Measurements from ENCODE around the gene PUM1.
A peak's percentile ranks its signal among the peaks of the same experiment; 100 is the strongest.

Gene PUM1

DNA sequence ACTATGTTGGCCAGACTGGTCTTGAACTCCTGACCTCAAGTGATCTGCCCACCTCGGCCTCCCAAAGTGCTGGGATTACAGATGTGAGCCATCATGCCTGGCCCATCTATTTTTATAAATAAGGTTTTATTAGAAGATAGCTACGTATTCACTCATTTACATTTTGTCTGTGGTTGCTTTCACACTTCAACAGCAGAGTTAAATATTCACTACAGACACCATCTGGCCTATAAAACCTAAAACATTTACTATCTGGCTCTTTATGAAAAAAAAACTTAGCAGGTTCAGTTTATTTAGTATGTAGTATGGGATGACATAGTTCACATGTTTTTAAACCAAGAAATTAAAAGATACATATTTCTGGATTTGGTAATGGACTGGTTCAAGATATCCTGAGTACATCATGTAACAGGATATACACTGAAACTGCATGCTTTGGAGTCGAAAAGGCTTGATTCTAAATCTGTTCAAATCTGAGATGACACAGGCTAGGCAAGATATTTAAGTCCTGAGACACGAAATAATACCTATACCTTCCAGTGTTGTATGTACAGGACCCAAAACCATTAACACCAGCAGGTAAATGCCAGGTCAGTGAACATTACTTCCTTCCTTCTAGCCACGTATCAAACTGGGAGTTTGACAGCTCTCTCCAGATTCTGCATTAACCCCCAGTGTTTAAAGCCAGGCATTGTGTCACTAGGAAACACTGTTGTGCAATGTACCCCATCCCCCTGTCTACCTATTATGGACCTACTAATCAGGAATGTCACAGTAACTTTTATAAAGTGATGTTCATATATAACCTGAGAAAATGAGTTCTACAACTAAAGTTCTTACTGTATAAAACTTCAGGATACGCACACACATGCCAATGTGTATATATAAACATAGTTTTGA, 102.7 kb downstream of the PUM1 start:
- Mint-ChIP-seq H3K4me3 (no peak overlapping the region), H3K9me3 (no peaks in the 10 kb centered on the region), H3K27me3 (ENCODE audit: low read depth) (no peaks in the 10 kb centered on the region), H3K4me1 (peaks cover 37% of the 10 kb centered on the region), H3K36me3 (ENCODE audit: low read depth) (peaks cover 94% of the 10 kb centered on the region), H3K27ac (peak overlapping the region in 1 of 3 experiments; percentile 48)
- TF ChIP-seq, protein P1, sequence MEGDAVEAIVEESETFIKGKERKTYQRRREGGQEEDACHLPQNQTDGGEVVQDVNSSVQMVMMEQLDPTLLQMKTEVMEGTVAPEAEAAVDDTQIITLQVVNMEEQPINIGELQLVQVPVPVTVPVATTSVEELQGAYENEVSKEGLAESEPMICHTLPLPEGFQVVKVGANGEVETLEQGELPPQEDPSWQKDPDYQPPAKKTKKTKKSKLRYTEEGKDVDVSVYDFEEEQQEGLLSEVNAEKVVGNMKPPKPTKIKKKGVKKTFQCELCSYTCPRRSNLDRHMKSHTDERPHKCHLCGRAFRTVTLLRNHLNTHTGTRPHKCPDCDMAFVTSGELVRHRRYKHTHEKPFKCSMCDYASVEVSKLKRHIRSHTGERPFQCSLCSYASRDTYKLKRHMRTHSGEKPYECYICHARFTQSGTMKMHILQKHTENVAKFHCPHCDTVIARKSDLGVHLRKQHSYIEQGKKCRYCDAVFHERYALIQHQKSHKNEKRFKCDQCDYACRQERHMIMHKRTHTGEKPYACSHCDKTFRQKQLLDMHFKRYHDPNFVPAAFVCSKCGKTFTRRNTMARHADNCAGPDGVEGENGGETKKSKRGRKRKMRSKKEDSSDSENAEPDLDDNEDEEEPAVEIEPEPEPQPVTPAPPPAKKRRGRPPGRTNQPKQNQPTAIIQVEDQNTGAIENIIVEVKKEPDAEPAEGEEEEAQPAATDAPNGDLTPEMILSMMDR (IDR thresholded peaks at IDR 0.05; ENCODE audit: unreplicated experiment in 3 of 3): no peak

DNA sequence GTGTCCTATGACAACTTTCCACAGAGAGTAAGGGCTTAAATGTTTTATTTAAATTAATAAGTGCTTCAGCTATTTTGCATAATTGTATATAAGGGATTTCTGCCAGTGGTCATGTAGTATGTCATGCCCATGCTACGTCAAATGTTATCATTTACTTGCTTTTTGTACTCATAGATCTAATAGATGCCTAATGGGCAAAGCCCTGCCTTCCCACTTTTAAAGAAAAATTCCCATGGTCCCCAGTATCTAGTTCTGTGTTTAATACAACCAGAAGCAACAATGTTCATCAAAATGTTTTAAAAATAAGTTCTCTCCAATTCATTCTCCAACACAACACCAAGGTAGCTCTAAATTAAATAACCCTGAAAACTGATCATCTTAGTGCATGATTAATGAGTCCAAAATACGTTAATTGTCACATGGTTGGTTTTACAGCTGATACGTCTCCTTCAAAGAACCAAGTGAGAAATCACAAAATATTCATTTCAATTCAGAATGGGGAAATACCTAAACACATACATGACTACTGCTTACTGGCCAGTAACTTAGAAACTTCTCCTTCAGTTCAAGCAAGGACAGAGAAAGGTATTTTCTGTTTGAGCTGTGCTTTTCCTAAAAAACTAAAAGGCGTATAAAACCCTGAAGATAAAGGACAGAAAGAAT, 107.8 kb downstream of the PUM1 start:
- TF ChIP-seq, protein P1 (IDR thresholded peaks at IDR 0.05; ENCODE audit: unreplicated experiment in 3 of 3): no peak
- Mint-ChIP-seq H3K36me3 (ENCODE audit: low read depth) (peaks cover 90% of the 10 kb centered on the region), H3K4me1 (no peaks in the 10 kb centered on the region), H3K9me3 (no peaks in the 10 kb centered on the region), H3K27ac (no peak overlapping the region), H3K4me3 (no peak overlapping the region), H3K27me3 (ENCODE audit: low read depth) (no peaks in the 10 kb centered on the region)

DNA sequence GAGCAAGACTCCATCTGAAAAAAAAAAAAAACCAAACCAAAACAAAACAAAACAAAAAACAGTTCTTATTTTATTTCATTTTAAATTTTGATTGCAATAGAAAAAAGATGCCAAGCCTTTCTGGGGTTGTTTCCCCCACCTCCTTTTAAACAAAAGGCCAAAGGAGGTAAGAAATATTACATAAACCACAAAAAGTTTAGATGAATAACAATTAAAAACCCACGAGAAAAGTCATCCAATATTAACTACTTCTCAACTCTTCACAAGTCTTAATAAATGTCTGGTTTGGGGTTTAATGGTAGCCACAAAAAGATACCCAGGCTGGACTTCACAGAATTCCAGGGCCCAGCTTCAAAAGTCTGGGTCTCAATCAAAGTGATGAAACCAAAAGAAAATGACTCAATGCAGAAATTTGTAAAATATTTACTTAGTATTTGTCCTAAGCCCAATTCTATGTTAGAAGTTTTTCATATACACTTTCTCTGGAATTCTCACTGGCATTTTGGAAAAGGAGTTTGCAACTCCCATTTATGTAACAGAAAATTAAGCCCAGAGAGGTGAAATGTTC, 110.0 kb downstream of the PUM1 start:
- Mint-ChIP-seq H3K4me1 (no peaks in the 10 kb centered on the region), H3K27ac (no peak overlapping the region), H3K36me3 (ENCODE audit: low read depth) (peaks cover 95% of the 10 kb centered on the region), H3K4me3 (no peak overlapping the region), H3K9me3 (no peaks in the 10 kb centered on the region), H3K27me3 (ENCODE audit: low read depth) (no peaks in the 10 kb centered on the region)
- TF ChIP-seq, protein P1 (IDR thresholded peaks at IDR 0.05; ENCODE audit: unreplicated experiment in 3 of 3): no peak

GRCh38 chr1:30953685-30954084, 111.8 kb downstream of the PUM1 start:
- Mint-ChIP-seq H3K9me3 (no peaks in the 10 kb centered on the region), H3K27me3 (ENCODE audit: low read depth) (no peaks in the 10 kb centered on the region), H3K4me3 (no peak overlapping the region), H3K36me3 (ENCODE audit: low read depth) (peaks cover 92% of the 10 kb centered on the region), H3K4me1 (no peaks in the 10 kb centered on the region), H3K27ac (no peak overlapping the region)
- TF ChIP-seq, protein P1 (IDR thresholded peaks at IDR 0.05; ENCODE audit: unreplicated experiment in 3 of 3): no peak

DNA sequence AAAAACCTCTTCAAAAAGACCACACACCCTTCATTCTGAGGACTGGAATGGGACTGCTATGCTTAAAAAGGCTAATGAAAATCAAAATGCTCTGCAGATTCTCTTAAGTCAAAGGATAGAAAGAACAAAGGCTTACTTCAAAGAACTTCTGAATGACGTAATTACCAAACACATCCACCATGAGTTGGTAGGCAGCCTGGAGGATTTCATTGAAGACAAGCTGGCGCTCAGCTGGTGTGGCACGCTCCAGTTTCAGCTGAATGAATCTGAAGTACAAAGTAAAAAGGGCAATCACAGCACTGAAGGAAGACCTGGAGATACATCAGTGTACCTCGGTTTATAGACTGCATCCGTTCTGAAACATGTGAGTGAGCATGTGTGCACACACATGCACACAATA, 113.4 kb downstream of the PUM1 start:
- TF ChIP-seq, protein P1 (IDR thresholded peaks at IDR 0.05; ENCODE audit: unreplicated experiment in 3 of 3): no peak
- H3K36me3 Mint-ChIP-seq (ENCODE audit: low read depth): peaks cover 92% of the 10 kb centered on the region
- H3K4me1 Mint-ChIP-seq: no peaks in the 10 kb centered on the region
- no peaks in the 10 kb centered on the region for H3K27me3 Mint-ChIP-seq (ENCODE audit: low read depth)
- peak overlapping the region in 1 of 3 experiments; percentile 2 for H3K27ac Mint-ChIP-seq
- no peaks in the 10 kb centered on the region for H3K9me3 Mint-ChIP-seq
- H3K4me3 Mint-ChIP-seq: no peak overlapping the region

All from nephron (organoid).